Activated CD4-positive, alpha-beta T cell treated with anti-CD3 and anti-CD28 coated beads, Interleukin-2, amount 10 ng/mL, durations not matched to agents 7 days and 5 days (primary cell): ENCODE data around the gene ADGRD2. TPM values are rescaled to one million over a fixed set of nuclear protein-coding genes. Genes with fewer than 3 reads are reported as not detected.

Source experiments
- CTCF ChIA-PET: fragments of 350-600 bp; sonication (Branson Sonifier 250); formaldehyde crosslinking; loops from one replicate; lab custom pipeline; 2021; ENCODE audit warnings: antibody characterized with exemption; lab: Charles Lee
- POLR2A ChIA-PET: fragments of 350-600 bp; sonication (Branson Sonifier 250); formaldehyde crosslinking; loops from one replicate; lab custom pipeline; 2021; ENCODE audit warnings: antibody characterized with exemption; lab: Charles Lee
- DNase-seq: peaks from one replicate; pipeline ENCODE4 v3.0.0-alpha.2; 2020
- H3K27ac Mint-ChIP-seq: one replicate; pipeline ENCODE4 v1.8.0; 2021; ENCODE audit warnings: mild to moderate bottlenecking, moderate library complexity, mixed read lengths
- H3K27me3 Mint-ChIP-seq: one replicate; pipeline ENCODE4 v1.8.0; 2021; ENCODE audit warnings: mixed read lengths
- H3K36me3 Mint-ChIP-seq: one replicate; pipeline ENCODE4 v1.8.0; 2021; ENCODE audit warnings: low read depth, mixed read lengths
- H3K4me1 Mint-ChIP-seq: one replicate; pipeline ENCODE4 v1.8.0; 2021; ENCODE audit warnings: mixed read lengths
- H3K4me3 Mint-ChIP-seq: one replicate; pipeline ENCODE4 v1.8.0; 2021; ENCODE audit warnings: mild to moderate bottlenecking, moderate library complexity, mixed read lengths
- H3K9me3 Mint-ChIP-seq: one replicate; pipeline ENCODE4 v1.8.0; 2021; ENCODE audit warnings: mixed read lengths
- total RNA-seq, 2 experiments: library from RNA; stranded (reverse); gene quantifications; one replicate each; pipeline ENCODE4 v1.2.3, GENCODE V29; 2021

Gene ADGRD2
- total RNA-seq, 2 experiments from 2014 or later, result not detected

- DNase-seq, result no peak
- ChIA-PET CTCF (no interaction called here), POLR2A (no interaction called here)
- Mint-ChIP-seq H3K4me3 (no peak overlapping the region), H3K27me3 (peaks cover 9% of the 10 kb centered on the region), H3K27ac (no peak overlapping the region), H3K9me3 (no peaks in the 10 kb centered on the region), H3K36me3 (no peaks in the 10 kb centered on the region), H3K4me1 (no peaks in the 10 kb centered on the region)
Measured at GRCh38 chr9:124468061-124468740, 17.9 kb downstream of the ADGRD2 start.

DNA sequence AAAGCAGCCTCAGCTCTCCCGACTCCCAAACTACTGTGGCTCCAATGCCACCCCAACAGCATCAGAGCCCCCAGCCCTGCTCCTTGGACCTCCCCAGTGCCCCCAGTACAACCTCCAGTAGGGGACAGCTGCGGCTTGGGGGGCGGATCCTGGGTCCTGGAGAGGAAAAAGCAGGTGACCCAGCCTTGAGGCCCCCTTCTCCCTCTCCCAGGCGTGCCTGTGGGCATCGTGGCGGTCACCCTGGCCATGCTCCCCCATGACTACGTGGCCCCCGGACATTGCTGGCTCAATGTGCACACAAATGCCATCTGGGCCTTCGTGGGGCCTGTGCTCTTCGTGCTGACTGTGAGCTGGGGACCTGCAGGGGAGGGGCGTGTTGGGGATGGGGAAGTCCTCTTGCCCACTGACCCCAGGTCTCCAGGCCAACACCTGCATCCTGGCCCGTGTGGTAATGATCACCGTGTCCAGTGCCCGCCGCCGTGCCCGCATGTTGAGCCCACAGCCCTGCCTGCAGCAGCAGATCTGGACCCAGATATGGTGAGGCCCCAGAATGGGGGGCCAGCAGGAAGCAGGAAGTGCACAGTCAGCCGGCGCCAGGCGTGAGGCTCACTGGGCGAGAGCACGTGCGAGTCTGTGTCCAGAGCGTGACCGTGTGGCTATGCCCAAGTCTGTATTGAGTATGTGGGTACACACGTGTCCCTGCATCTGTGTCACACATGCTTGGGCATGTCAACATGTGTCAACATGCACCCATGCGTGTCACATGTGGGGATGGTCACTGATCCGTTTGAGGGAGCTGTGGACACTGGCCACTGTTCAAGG lies 19.0 kb downstream of the ADGRD2 start:
- Mint-ChIP-seq H3K27me3 (peaks cover 5% of the 10 kb centered on the region), H3K4me3 (no peak overlapping the region), H3K36me3 (no peaks in the 10 kb centered on the region), H3K4me1 (no peaks in the 10 kb centered on the region), H3K27ac (no peak overlapping the region), H3K9me3 (no peaks in the 10 kb centered on the region)
- ChIA-PET CTCF (no interaction called here), POLR2A (no interaction called here)
- DNase-seq, result no peak

GRCh38 chr9:124470306-124470705 lies 20.1 kb downstream of the ADGRD2 start:
- Mint-ChIP-seq H3K4me3 (no peak overlapping the region), H3K27ac (no peak overlapping the region), H3K4me1 (no peaks in the 10 kb centered on the region), H3K36me3 (no peaks in the 10 kb centered on the region), H3K9me3 (no peaks in the 10 kb centered on the region), H3K27me3 (no peaks in the 10 kb centered on the region)
- ChIA-PET POLR2A (no interaction called here), CTCF (interaction anchor here (1.2 kb wide), 1 partner anchor 17 kb away, joined by 3 read pairs; no protein-coding TSS in a partner anchor)
- DNase-seq, result no peak

- Mint-ChIP-seq H3K4me3 (no peak overlapping the region), H3K4me1 (no peaks in the 10 kb centered on the region), H3K9me3 (no peaks in the 10 kb centered on the region), H3K36me3 (no peaks in the 10 kb centered on the region), H3K27ac (no peak overlapping the region), H3K27me3 (no peaks in the 10 kb centered on the region)
- POLR2A ChIA-PET, result no interaction called here
- no peak for DNase-seq
- CTCF ChIA-PET, result interaction anchor here (1.2 kb wide), 1 partner anchor 17 kb away, joined by 3 read pairs; no protein-coding TSS in a partner anchor
Measured at GRCh38 chr9:124470726-124471125, 20.5 kb downstream of the ADGRD2 start.

GRCh38 chr9:124471761-124472160 lies 21.5 kb downstream of the ADGRD2 start:
- no peaks in the 10 kb centered on the region for H3K36me3 Mint-ChIP-seq
- no peak for DNase-seq
- no peaks in the 10 kb centered on the region for H3K9me3 Mint-ChIP-seq
- H3K27ac Mint-ChIP-seq, result no peak overlapping the region
- H3K4me3 Mint-ChIP-seq, result no peak overlapping the region
- ChIA-PET POLR2A (no interaction called here), CTCF (no interaction called here)
- H3K27me3 Mint-ChIP-seq, result no peaks in the 10 kb centered on the region
- no peaks in the 10 kb centered on the region for H3K4me1 Mint-ChIP-seq

DNA sequence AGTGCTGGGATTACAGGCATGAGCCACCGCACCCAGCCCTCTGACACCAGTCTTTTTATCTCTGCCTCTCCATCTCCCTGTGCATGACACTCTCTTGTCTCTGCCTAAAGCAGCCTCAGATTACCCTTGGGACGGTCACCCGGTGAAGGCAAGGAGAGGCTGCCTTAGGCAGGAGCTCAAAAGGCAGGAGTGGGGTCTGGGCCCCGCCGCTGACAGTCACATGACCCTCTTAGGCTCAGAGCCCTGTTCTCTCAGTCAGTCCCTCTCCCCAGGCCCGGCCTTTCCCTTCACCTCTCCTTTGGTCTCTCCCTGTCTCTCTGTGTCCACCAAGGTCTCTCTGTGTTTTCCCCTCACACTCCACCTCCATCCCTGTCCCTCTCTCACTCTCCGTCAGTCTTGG lies 22.5 kb downstream of the ADGRD2 start:
- Mint-ChIP-seq H3K4me1 (no peaks in the 10 kb centered on the region), H3K27ac (no peak overlapping the region), H3K36me3 (no peaks in the 10 kb centered on the region), H3K4me3 (no peak overlapping the region), H3K27me3 (no peaks in the 10 kb centered on the region), H3K9me3 (no peaks in the 10 kb centered on the region)
- no peak for DNase-seq
- POLR2A ChIA-PET, result no interaction called here
- CTCF ChIA-PET, result no interaction called here

- ChIA-PET CTCF (interaction anchor here (0.7 kb wide), 1 partner anchor 985 kb away, joined by 4 read pairs; no protein-coding TSS in a partner anchor), POLR2A (no interaction called here)
- peaks cover under 1% of the 10 kb centered on the region for H3K27me3 Mint-ChIP-seq
- no peaks in the 10 kb centered on the region for H3K9me3 Mint-ChIP-seq
- no peak for DNase-seq
- H3K36me3 Mint-ChIP-seq, result no peaks in the 10 kb centered on the region
- H3K4me1 Mint-ChIP-seq, result peaks cover under 1% of the 10 kb centered on the region
- H3K4me3 Mint-ChIP-seq, result no peak overlapping the region
- H3K27ac Mint-ChIP-seq, result no peak overlapping the region
Measured at GRCh38 chr9:124473310-124473709, 23.1 kb downstream of the ADGRD2 start.

DNA sequence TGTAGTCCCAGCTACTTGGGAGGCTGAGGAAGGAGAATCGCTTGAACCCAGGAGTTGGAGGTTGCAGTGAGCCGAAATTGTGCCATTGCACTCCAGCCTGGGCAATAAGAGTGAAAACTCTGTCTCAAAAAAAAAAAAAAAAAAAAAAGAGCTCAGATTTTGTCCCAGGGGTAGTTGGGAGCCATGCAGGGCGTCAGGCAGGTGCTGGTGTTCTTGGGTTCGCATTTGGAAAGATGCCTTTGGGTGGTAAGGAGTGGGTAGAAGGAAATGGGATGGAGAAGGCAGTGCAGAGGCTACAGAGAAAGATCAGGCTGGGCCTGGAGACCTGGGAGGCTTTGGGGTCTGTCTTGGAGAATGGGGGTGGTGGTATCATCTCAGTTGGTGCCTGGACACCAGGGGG lies 23.9 kb downstream of the ADGRD2 start:
- Mint-ChIP-seq H3K27ac (no peak overlapping the region), H3K27me3 (peaks cover 8% of the 10 kb centered on the region), H3K36me3 (no peaks in the 10 kb centered on the region), H3K4me3 (no peak overlapping the region), H3K9me3 (no peaks in the 10 kb centered on the region), H3K4me1 (peaks cover 2% of the 10 kb centered on the region)
- CTCF ChIA-PET, result interaction anchor here (0.6 to 0.7 kb wide), 2 partner anchors 65 to 986 kb away, joined by 4 read pairs; no protein-coding TSS in a partner anchor
- no peak for DNase-seq
- POLR2A ChIA-PET, result no interaction called here

- no peaks in the 10 kb centered on the region for H3K9me3 Mint-ChIP-seq
- ChIA-PET POLR2A (no interaction called here), CTCF (no interaction called here)
- H3K36me3 Mint-ChIP-seq, result no peaks in the 10 kb centered on the region
- DNase-seq, result no peak
- H3K4me1 Mint-ChIP-seq, result peaks cover 3% of the 10 kb centered on the region
- H3K27ac Mint-ChIP-seq, result no peak overlapping the region
- peaks cover 12% of the 10 kb centered on the region for H3K27me3 Mint-ChIP-seq
- no peak overlapping the region for H3K4me3 Mint-ChIP-seq
Measured at GRCh38 chr9:124475158-124475867, 25.1 kb downstream of the ADGRD2 start.

GRCh38 chr9:124475868-124476690 lies 25.8 kb downstream of the ADGRD2 start:
- no peaks in the 10 kb centered on the region for H3K9me3 Mint-ChIP-seq
- POLR2A ChIA-PET, result no interaction called here
- peaks cover 14% of the 10 kb centered on the region for H3K27me3 Mint-ChIP-seq
- no peaks in the 10 kb centered on the region for H3K36me3 Mint-ChIP-seq
- H3K27ac Mint-ChIP-seq, result no peak overlapping the region
- no peak for DNase-seq
- CTCF ChIA-PET, result no interaction called here
- H3K4me1 Mint-ChIP-seq, result peaks cover 4% of the 10 kb centered on the region
- H3K4me3 Mint-ChIP-seq, result no peak overlapping the region

DNA sequence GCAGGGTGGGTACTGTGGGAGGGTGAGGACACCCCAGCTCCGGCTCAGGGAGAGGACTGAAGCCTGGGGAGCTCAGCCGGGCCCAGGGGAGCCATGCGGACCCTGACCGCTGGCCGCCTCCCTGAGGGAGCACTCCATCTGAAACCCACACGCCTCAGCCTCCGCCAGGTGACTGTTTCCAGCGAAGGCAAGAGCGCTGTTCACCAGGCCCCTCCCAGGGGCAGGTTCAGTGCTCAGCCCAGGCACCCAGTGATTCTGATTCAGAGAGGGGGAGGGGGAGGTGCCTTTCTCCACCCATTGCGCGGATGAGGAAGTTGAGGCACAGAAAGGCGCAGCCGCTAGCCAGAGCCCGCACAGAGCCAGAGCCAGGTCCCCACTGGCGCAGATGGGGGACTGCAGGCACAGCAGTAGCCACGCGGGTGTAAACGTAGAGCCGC lies 27.0 kb downstream of the ADGRD2 start:
- Mint-ChIP-seq H3K9me3 (no peaks in the 10 kb centered on the region), H3K27ac (no peak overlapping the region), H3K27me3 (peaks cover 14% of the 10 kb centered on the region), H3K4me3 (no peak overlapping the region), H3K4me1 (peaks cover 4% of the 10 kb centered on the region), H3K36me3 (no peaks in the 10 kb centered on the region)
- ChIA-PET CTCF (no interaction called here), POLR2A (no interaction called here)
- DNase-seq, result no peak

DNA sequence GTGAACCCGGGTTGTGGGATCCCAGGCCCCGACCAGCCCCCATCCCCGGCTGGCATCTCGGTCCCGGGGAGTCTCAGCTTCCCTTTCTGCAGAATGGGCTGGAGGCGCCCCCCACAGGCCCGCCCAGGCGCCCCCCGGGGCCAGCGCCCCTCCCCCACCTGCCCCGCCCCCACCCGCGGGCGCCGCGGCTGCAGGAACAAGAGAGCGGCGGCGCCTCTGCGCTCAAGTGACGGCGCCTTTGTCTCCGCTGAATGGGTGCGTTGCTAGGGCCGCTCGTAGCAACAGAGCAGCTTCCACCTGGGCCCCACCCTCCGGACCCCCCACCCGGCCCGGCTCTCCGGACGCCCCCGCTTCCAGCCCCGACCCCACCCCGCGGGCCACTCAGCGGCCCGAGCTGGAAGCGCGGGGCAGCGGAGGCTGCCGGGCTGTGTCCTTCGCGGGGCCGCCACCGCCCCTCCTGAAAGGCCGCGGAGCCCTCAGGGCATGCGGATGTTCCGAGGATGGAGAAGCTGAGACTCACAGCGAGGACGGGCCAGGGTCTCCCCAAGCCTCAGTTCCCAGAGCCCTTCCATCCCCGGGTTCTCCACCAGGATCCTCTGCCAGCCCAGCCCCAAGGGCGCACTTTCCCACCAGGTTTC lies 27.5 kb downstream of the ADGRD2 start:
- POLR2A ChIA-PET, result no interaction called here
- H3K36me3 Mint-ChIP-seq, result no peaks in the 10 kb centered on the region
- H3K9me3 Mint-ChIP-seq, result no peaks in the 10 kb centered on the region
- H3K4me3 Mint-ChIP-seq, result no peak overlapping the region
- H3K4me1 Mint-ChIP-seq, result peaks cover 4% of the 10 kb centered on the region
- CTCF ChIA-PET, result no interaction called here
- H3K27me3 Mint-ChIP-seq, result peaks cover 14% of the 10 kb centered on the region
- no peak for DNase-seq
- no peak overlapping the region for H3K27ac Mint-ChIP-seq
